ENCODE results near the gene GLG1.

The GLG1 gene

GRCh38 chr16:74561626-74562025 lies 45.3 kb downstream of the GLG1 start:
- Histone ChIP-seq H3K4me1 (ENCODE audit: control insufficient read depth, low read length) (no peaks in the 10 kb centered on the region), H4K20me1 (ENCODE audit: control insufficient read depth, insufficient read depth, low read depth, low read length) (no peaks in the 10 kb centered on the region), H3K9me2 (replicated peaks; ENCODE audit: control insufficient read depth, low read length) (no peaks in the 10 kb centered on the region), H3K36me3 (ENCODE audit: control insufficient read depth, low read length) (no peaks in the 10 kb centered on the region), H3F3A (ENCODE audit: control insufficient read depth, insufficient read depth) (no peaks in the 10 kb centered on the region), H3K27ac (ENCODE audit: low read depth, low read length) (no peak overlapping the region), H3K79me2 (ENCODE audit: control insufficient read depth, low read length) (peaks cover 60% of the 10 kb centered on the region), H3K27me3 (ENCODE audit: control insufficient read depth, low read length) (no peaks in the 10 kb centered on the region), H3K4me3 (ENCODE audit: low read length) (no peak overlapping the region), H3K9me3 (ENCODE audit: control insufficient read depth, insufficient read depth, low read length) (no peaks in the 10 kb centered on the region), H3K4me2 (ENCODE audit: low read length) (no peak overlapping the region)
- TF ChIP-seq EZH2phosphoT487 (IDR thresholded peaks at IDR 0.05; ENCODE audit: borderline replicate concordance, low read length) (no peak), CTCF (IDR thresholded peaks at IDR 0.05; ENCODE audit: low read depth, low read length, poor library complexity, severe bottlenecking) (no peak)

DNA sequence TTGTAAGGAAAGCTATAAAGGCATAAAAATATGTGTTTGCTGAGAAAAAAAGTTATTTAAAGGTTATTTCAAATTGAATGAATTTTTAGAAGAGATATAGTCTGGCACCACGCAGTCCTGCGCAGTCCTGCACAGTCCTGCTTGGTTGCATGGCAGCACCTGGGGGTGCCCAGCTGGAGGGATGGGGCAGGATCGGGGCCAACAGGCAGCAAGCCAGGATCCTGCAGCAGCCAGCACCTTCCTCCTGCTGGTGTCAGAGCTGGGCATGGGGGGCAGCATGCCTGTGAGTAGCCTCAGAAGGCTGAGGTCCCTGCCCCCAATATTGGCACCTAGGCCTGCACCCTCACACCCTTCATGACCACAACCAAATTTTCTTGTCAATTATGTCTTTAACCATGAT lies 46.0 kb downstream of the GLG1 start:
- peaks cover 55% of the 10 kb centered on the region for H3K79me2 ChIP-seq (ENCODE audit: control insufficient read depth, low read length)

GRCh38 chr16:74558873-74559272 lies 48.0 kb downstream of the GLG1 start:
- Histone ChIP-seq H3F3A (ENCODE audit: control insufficient read depth, insufficient read depth) (no peaks in the 10 kb centered on the region), H3K9me2 (replicated peaks; ENCODE audit: control insufficient read depth, low read length) (no peaks in the 10 kb centered on the region), H3K4me2 (ENCODE audit: low read length) (no peak overlapping the region), H3K27ac (ENCODE audit: low read depth, low read length) (no peak overlapping the region), H4K20me1 (ENCODE audit: control insufficient read depth, insufficient read depth, low read depth, low read length) (no peaks in the 10 kb centered on the region), H3K27me3 (ENCODE audit: control insufficient read depth, low read length) (no peaks in the 10 kb centered on the region), H3K4me1 (ENCODE audit: control insufficient read depth, low read length) (no peaks in the 10 kb centered on the region), H3K4me3 (ENCODE audit: low read length) (no peak overlapping the region), H3K9me3 (ENCODE audit: control insufficient read depth, insufficient read depth, low read length) (no peaks in the 10 kb centered on the region), H3K36me3 (ENCODE audit: control insufficient read depth, low read length) (no peaks in the 10 kb centered on the region), H3K79me2 (ENCODE audit: control insufficient read depth, low read length) (peaks cover 35% of the 10 kb centered on the region)
- TF ChIP-seq CTCF (IDR thresholded peaks at IDR 0.05; ENCODE audit: low read depth, low read length, poor library complexity, severe bottlenecking) (no peak), EZH2phosphoT487 (IDR thresholded peaks at IDR 0.05; ENCODE audit: borderline replicate concordance, low read length) (no peak)

More for the DNA sequence above, 46.0 kb downstream of the GLG1 start:
- Histone ChIP-seq H3F3A (ENCODE audit: control insufficient read depth, insufficient read depth) (no peaks in the 10 kb centered on the region), H3K36me3 (ENCODE audit: control insufficient read depth, low read length) (no peaks in the 10 kb centered on the region), H4K20me1 (ENCODE audit: control insufficient read depth, insufficient read depth, low read depth, low read length) (no peaks in the 10 kb centered on the region), H3K27ac (ENCODE audit: low read depth, low read length) (no peak overlapping the region), H3K27me3 (ENCODE audit: control insufficient read depth, low read length) (no peaks in the 10 kb centered on the region), H3K4me2 (ENCODE audit: low read length) (no peak overlapping the region), H3K9me3 (ENCODE audit: control insufficient read depth, insufficient read depth, low read length) (no peaks in the 10 kb centered on the region), H3K4me1 (ENCODE audit: control insufficient read depth, low read length) (no peaks in the 10 kb centered on the region), H3K4me3 (ENCODE audit: low read length) (no peak overlapping the region), H3K9me2 (replicated peaks; ENCODE audit: control insufficient read depth, low read length) (no peaks in the 10 kb centered on the region)
- TF ChIP-seq CTCF (IDR thresholded peaks at IDR 0.05; ENCODE audit: low read depth, low read length, poor library complexity, severe bottlenecking): no peak
- no peak for TF ChIP-seq EZH2phosphoT487 (IDR thresholded peaks at IDR 0.05; ENCODE audit: borderline replicate concordance, low read length)

DNA sequence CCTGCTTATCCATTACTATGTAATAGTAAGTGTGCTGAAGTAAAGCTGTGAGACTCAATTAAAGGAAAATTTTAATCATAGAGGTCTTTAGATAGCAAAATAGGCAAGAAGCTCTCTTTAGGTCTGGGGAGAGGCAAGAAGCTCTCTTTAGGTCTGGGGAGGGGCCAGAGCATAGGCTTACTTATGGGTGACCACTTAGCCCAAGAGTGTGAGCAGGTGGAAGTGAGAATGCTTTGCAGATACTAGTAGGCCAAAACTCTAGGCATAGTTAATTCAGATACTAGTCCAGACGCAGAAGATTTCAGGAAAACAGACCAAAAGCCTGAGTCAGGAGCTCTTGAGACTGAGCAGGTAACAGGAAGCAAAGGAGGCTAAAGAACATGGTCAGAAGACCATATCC lies 49.6 kb downstream of the GLG1 start:
- Histone ChIP-seq H3F3A (ENCODE audit: control insufficient read depth, insufficient read depth) (no peaks in the 10 kb centered on the region), H3K9me3 (ENCODE audit: control insufficient read depth, insufficient read depth, low read length) (no peaks in the 10 kb centered on the region), H3K27me3 (ENCODE audit: control insufficient read depth, low read length) (no peaks in the 10 kb centered on the region), H3K4me3 (ENCODE audit: low read length) (no peak overlapping the region), H3K4me2 (ENCODE audit: low read length) (no peak overlapping the region), H3K9me2 (replicated peaks; ENCODE audit: control insufficient read depth, low read length) (no peaks in the 10 kb centered on the region), H4K20me1 (ENCODE audit: control insufficient read depth, insufficient read depth, low read depth, low read length) (no peaks in the 10 kb centered on the region), H3K36me3 (ENCODE audit: control insufficient read depth, low read length) (no peaks in the 10 kb centered on the region), H3K27ac (ENCODE audit: low read depth, low read length) (no peak overlapping the region), H3K79me2 (ENCODE audit: control insufficient read depth, low read length) (peaks cover 23% of the 10 kb centered on the region), H3K4me1 (ENCODE audit: control insufficient read depth, low read length) (no peaks in the 10 kb centered on the region)
- TF ChIP-seq EZH2phosphoT487 (IDR thresholded peaks at IDR 0.05; ENCODE audit: borderline replicate concordance, low read length): no peak
- no peak for TF ChIP-seq CTCF (IDR thresholded peaks at IDR 0.05; ENCODE audit: low read depth, low read length, poor library complexity, severe bottlenecking)

Measured in DOHH2 (cell line).